ENCODE measurements around the gene CCDC47.

CCDC47 gene

DNA sequence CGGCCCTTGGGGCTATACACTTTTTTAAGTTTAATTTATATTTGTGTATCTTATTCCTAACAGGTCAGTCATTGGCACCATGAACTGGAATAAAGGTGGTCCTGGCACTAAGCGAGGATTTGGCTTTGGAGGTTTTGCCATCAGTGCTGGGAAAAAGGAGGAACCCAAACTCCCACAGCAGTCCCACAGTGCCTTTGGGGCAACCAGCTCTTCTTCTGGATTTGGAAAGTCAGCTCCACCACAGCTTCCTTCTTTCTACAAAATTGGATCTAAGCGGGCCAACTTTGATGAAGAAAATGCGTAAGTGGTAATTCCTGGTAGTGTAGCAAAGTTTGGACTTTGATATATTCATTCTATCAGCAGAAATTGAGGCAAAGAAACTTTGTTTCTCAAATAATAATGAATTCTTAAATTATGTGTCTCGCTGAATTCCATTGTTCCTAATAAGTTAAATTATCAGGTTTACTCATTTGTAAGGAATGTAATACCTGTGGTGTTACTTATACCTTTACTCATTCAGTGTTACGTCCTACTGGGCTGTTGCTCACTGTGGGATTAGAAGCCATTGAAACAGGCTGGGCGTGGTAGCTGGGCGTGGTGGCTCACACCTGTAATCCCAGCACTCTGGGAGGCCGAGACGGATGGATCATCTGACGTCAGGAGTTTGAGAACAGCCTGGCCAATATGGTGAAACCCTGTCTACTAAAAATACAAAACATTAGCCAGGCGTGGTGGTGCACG lies 13.7 kb upstream of the CCDC47 start:
- H3K79me2 ChIP-seq (ENCODE audit: insufficient read depth, low read length) = peaks cover 87% of the 10 kb centered on the region
- H4K20me1 ChIP-seq (ENCODE audit: insufficient read depth, low read length) = peaks cover 39% of the 10 kb centered on the region
- H3K9me3 ChIP-seq (ENCODE audit: insufficient read depth, low read length, severe bottlenecking) = no peaks in the 10 kb centered on the region
- DNase-seq (no peak), ATAC-seq (ENCODE audit: insufficient read depth, low read depth) (no peak)
- no peak overlapping the region for H3K9ac ChIP-seq (ENCODE audit: low read depth, low read length)
- no peaks in the 10 kb centered on the region for H3K4me1 ChIP-seq (ENCODE audit: insufficient read depth, low read length)
- no peak overlapping the region for H3K4me3 ChIP-seq (ENCODE audit: low read depth in 1 of 2, low read length in 2 of 2)
- H2AFZ ChIP-seq (ENCODE audit: low read depth, low read length) = no peak overlapping the region
- no peaks in the 10 kb centered on the region for H3K27me3 ChIP-seq (ENCODE audit: insufficient read depth, low read length, poor library complexity)
- TF ChIP-seq, protein P1, sequence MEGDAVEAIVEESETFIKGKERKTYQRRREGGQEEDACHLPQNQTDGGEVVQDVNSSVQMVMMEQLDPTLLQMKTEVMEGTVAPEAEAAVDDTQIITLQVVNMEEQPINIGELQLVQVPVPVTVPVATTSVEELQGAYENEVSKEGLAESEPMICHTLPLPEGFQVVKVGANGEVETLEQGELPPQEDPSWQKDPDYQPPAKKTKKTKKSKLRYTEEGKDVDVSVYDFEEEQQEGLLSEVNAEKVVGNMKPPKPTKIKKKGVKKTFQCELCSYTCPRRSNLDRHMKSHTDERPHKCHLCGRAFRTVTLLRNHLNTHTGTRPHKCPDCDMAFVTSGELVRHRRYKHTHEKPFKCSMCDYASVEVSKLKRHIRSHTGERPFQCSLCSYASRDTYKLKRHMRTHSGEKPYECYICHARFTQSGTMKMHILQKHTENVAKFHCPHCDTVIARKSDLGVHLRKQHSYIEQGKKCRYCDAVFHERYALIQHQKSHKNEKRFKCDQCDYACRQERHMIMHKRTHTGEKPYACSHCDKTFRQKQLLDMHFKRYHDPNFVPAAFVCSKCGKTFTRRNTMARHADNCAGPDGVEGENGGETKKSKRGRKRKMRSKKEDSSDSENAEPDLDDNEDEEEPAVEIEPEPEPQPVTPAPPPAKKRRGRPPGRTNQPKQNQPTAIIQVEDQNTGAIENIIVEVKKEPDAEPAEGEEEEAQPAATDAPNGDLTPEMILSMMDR (IDR thresholded peaks at IDR 0.05; ENCODE audit: borderline replicate concordance, extremely low read depth, low read length, poor library complexity, severe bottlenecking) = no peak
- TF ChIP-seq EZH2 (IDR thresholded peaks at IDR 0.05; ENCODE audit: borderline replicate concordance, low read depth, low read length, severe bottlenecking) = no peak
- H3K27ac ChIP-seq (ENCODE audit: low read length) = no peak overlapping the region
- no peak overlapping the region for H3K4me2 ChIP-seq (ENCODE audit: insufficient read depth, low read length)
- peaks cover 87% of the 10 kb centered on the region for H3K36me3 ChIP-seq (ENCODE audit: insufficient read depth, low read length)

DNA sequence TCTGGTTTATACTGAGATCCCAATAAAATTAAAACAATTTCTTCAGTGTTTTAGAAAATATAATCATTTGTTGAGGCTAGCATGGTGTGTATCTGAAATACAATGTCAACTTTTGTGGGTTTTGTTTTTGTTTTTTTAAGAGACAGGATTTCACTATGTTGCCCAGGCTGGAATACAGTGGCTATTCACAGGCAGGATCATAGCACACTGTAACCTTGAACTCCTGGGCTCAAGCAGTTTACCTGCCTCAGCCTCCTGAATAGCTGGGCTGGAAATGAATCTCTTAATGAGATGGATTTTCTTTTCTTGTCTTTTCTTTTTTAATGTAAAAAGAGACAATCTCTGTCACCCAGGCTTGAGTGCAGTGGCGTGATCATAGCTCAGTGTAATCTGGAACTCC lies 12.7 kb upstream of the CCDC47 start:
- Histone ChIP-seq H3K79me2 (ENCODE audit: insufficient read depth, low read length) (peaks cover 90% of the 10 kb centered on the region), H3K4me2 (ENCODE audit: insufficient read depth, low read length) (no peak overlapping the region), H2AFZ (ENCODE audit: low read depth, low read length) (no peak overlapping the region), H3K4me3 (ENCODE audit: low read depth in 1 of 2, low read length in 2 of 2) (no peak overlapping the region), H3K36me3 (ENCODE audit: insufficient read depth, low read length) (peaks cover 81% of the 10 kb centered on the region), H3K4me1 (ENCODE audit: insufficient read depth, low read length) (no peaks in the 10 kb centered on the region), H3K27me3 (ENCODE audit: insufficient read depth, low read length, poor library complexity) (no peaks in the 10 kb centered on the region), H3K27ac (ENCODE audit: low read length) (no peak overlapping the region), H3K9me3 (ENCODE audit: insufficient read depth, low read length, severe bottlenecking) (no peaks in the 10 kb centered on the region), H4K20me1 (ENCODE audit: insufficient read depth, low read length) (peaks cover 42% of the 10 kb centered on the region), H3K9ac (ENCODE audit: low read depth, low read length) (no peak overlapping the region)
- DNase-seq = no peak
- ATAC-seq (ENCODE audit: insufficient read depth, low read depth) = no peak
- TF ChIP-seq, protein P1 (IDR thresholded peaks at IDR 0.05; ENCODE audit: borderline replicate concordance, extremely low read depth, low read length, poor library complexity, severe bottlenecking) = no peak
- TF ChIP-seq EZH2 (IDR thresholded peaks at IDR 0.05; ENCODE audit: borderline replicate concordance, low read depth, low read length, severe bottlenecking) = no peak

DNA sequence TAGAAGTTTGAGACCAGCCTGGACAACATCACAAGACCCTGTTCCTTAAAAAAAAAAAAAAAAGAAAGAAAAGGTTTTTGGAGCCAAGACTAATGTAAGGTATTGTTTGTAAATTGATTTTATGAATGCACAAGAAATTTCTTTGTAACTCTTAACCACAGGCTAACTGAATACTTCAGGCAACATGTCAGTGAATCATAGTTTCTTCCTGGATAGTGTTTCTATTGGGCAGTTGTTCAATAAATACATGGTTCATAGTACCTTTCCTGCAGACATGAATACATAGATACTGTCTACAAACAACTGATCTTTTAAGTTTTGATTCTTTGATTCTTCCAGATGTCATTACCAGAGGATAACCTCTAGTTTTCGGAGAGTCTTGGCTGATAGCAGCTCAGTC lies 12.2 kb upstream of the CCDC47 start:
- Histone ChIP-seq H3K4me2 (ENCODE audit: insufficient read depth, low read length) (no peak overlapping the region), H3K36me3 (ENCODE audit: insufficient read depth, low read length) (peaks cover 81% of the 10 kb centered on the region), H2AFZ (ENCODE audit: low read depth, low read length) (no peak overlapping the region), H3K4me3 (ENCODE audit: low read depth in 1 of 2, low read length in 2 of 2) (no peak overlapping the region), H3K27me3 (ENCODE audit: insufficient read depth, low read length, poor library complexity) (no peaks in the 10 kb centered on the region), H4K20me1 (ENCODE audit: insufficient read depth, low read length) (peaks cover 48% of the 10 kb centered on the region), H3K79me2 (ENCODE audit: insufficient read depth, low read length) (peaks cover 90% of the 10 kb centered on the region), H3K9ac (ENCODE audit: low read depth, low read length) (no peak overlapping the region), H3K4me1 (ENCODE audit: insufficient read depth, low read length) (no peaks in the 10 kb centered on the region), H3K9me3 (ENCODE audit: insufficient read depth, low read length, severe bottlenecking) (no peaks in the 10 kb centered on the region), H3K27ac (ENCODE audit: low read length) (no peak overlapping the region)
- DNase-seq (no peak), ATAC-seq (ENCODE audit: insufficient read depth, low read depth) (no peak)
- no peak for TF ChIP-seq EZH2 (IDR thresholded peaks at IDR 0.05; ENCODE audit: borderline replicate concordance, low read depth, low read length, severe bottlenecking)
- TF ChIP-seq, protein P1 (IDR thresholded peaks at IDR 0.05; ENCODE audit: borderline replicate concordance, extremely low read depth, low read length, poor library complexity, severe bottlenecking) = no peak

All from DND-41 (cell line).